Mononuclear cell (primary cell): Measurements from ENCODE around the gene CTNNA1. TPM values are rescaled to one million over a fixed set of nuclear protein-coding genes. Genes with fewer than 3 reads are reported as not detected.

Source experiments
- H3K27me3 ChIP-seq: 2 replicates; pipeline ENCODE4 v1.6.0; 2011; ENCODE audit warnings: low read length, control low read depth; ENCODE audit not compliant: insufficient read depth
- H3K4me1 ChIP-seq: 2 replicates; pipeline ENCODE4 v1.5.1; 2011; ENCODE audit warnings: mild to moderate bottlenecking, low read length, control low read depth; ENCODE audit not compliant: insufficient read depth
- H3K4me3 ChIP-seq: 2 replicates; pipeline ENCODE4 v1.5.1; 2011; ENCODE audit warnings: mild to moderate bottlenecking, low read length, moderate library complexity
- H3K9me3 ChIP-seq: 2 replicates; pipeline ENCODE4 v1.5.1; 2011; ENCODE audit warnings: low read depth, mild to moderate bottlenecking, control low read depth, low read length
- total RNA-seq: library from RNA; depleted of rRNA; stranded (reverse); fragments of >200 nt; gene quantifications from one replicate; pipeline ENCODE4 v1.2.3, GENCODE V29; 2012

Gene CTNNA1
- total RNA-seq, 1 donor = 67.2 TPM

- Histone ChIP-seq H3K27me3 (no peaks in the 10 kb centered on the region), H3K4me1 (no peaks in the 10 kb centered on the region), H3K4me3 (no peak overlapping the region), H3K9me3 (no peaks in the 10 kb centered on the region)
Measured at GRCh38 chr5:138962614-138963370, 209.6 kb downstream of the CTNNA1 start.

GRCh38 chr5:138963763-138964371 is 210.6 kb downstream of the CTNNA1 start:
- Histone ChIP-seq H3K4me1 (no peaks in the 10 kb centered on the region), H3K4me3 (no peak overlapping the region), H3K27me3 (no peaks in the 10 kb centered on the region), H3K9me3 (no peaks in the 10 kb centered on the region)

GRCh38 chr5:138964647-138965201 is 211.5 kb downstream of the CTNNA1 start:
- Histone ChIP-seq H3K9me3 (no peaks in the 10 kb centered on the region), H3K27me3 (no peaks in the 10 kb centered on the region), H3K4me3 (no peak overlapping the region), H3K4me1 (no peaks in the 10 kb centered on the region)

GRCh38 chr5:138965626-138966025 is 212.4 kb downstream of the CTNNA1 start:
- no peak overlapping the region for H3K4me3 ChIP-seq
- H3K4me1 ChIP-seq = no peaks in the 10 kb centered on the region
- no peaks in the 10 kb centered on the region for H3K9me3 ChIP-seq
- H3K27me3 ChIP-seq = no peaks in the 10 kb centered on the region

- H3K4me3 ChIP-seq = no peak overlapping the region
- H3K27me3 ChIP-seq = no peaks in the 10 kb centered on the region
- no peaks in the 10 kb centered on the region for H3K9me3 ChIP-seq
- no peaks in the 10 kb centered on the region for H3K4me1 ChIP-seq
Measured at GRCh38 chr5:138966236-138966985, 213.2 kb downstream of the CTNNA1 start.

GRCh38 chr5:138967791-138968448 is 214.7 kb downstream of the CTNNA1 start:
- Histone ChIP-seq H3K27me3 (no peaks in the 10 kb centered on the region), H3K9me3 (no peaks in the 10 kb centered on the region)

GRCh38 chr5:138968601-138969000 is 215.4 kb downstream of the CTNNA1 start:
- no peak overlapping the region for H3K4me3 ChIP-seq
- H3K9me3 ChIP-seq = no peaks in the 10 kb centered on the region
- H3K4me1 ChIP-seq = no peaks in the 10 kb centered on the region
- no peaks in the 10 kb centered on the region for H3K27me3 ChIP-seq

More at GRCh38 chr5:138967791-138968448, 214.7 kb downstream of the CTNNA1 start:
- H3K4me3 ChIP-seq = no peak overlapping the region
- H3K4me1 ChIP-seq = no peaks in the 10 kb centered on the region

- Histone ChIP-seq H3K4me3 (no peak overlapping the region), H3K4me1 (no peaks in the 10 kb centered on the region), H3K27me3 (no peaks in the 10 kb centered on the region), H3K9me3 (no peaks in the 10 kb centered on the region)
Measured at GRCh38 chr5:138969323-138970002, 216.2 kb downstream of the CTNNA1 start.

- no peaks in the 10 kb centered on the region for H3K4me1 ChIP-seq
- H3K9me3 ChIP-seq = no peaks in the 10 kb centered on the region
- H3K27me3 ChIP-seq = no peaks in the 10 kb centered on the region
- no peak overlapping the region for H3K4me3 ChIP-seq
Measured at GRCh38 chr5:138972230-138972629, 219.0 kb downstream of the CTNNA1 start.

GRCh38 chr5:138972836-138973235 is 219.6 kb downstream of the CTNNA1 start:
- H3K4me3 ChIP-seq = no peak overlapping the region
- H3K4me1 ChIP-seq = no peaks in the 10 kb centered on the region
- no peaks in the 10 kb centered on the region for H3K27me3 ChIP-seq
- H3K9me3 ChIP-seq = no peaks in the 10 kb centered on the region

GRCh38 chr5:138974227-138975063 is 221.2 kb downstream of the CTNNA1 start:
- Histone ChIP-seq H3K4me3 (no peak overlapping the region), H3K27me3 (no peaks in the 10 kb centered on the region), H3K9me3 (no peaks in the 10 kb centered on the region), H3K4me1 (peaks cover under 1% of the 10 kb centered on the region)

- Histone ChIP-seq H3K9me3 (no peaks in the 10 kb centered on the region), H3K4me3 (no peak overlapping the region), H3K4me1 (peaks cover 9% of the 10 kb centered on the region), H3K27me3 (no peaks in the 10 kb centered on the region)
Measured at GRCh38 chr5:138975098-138975847, 222.0 kb downstream of the CTNNA1 start.

GRCh38 chr5:138978080-138978479 is 224.9 kb downstream of the CTNNA1 start:
- H3K27me3 ChIP-seq = no peaks in the 10 kb centered on the region
- H3K4me1 ChIP-seq = peaks cover 25% of the 10 kb centered on the region
- no peaks in the 10 kb centered on the region for H3K9me3 ChIP-seq
- H3K4me3 ChIP-seq = no peak overlapping the region
